ENCODE results near the gene POLR2J.
A peak's percentile ranks its signal among the peaks of the same experiment; 100 is the strongest.

POLR2J gene

DNA sequence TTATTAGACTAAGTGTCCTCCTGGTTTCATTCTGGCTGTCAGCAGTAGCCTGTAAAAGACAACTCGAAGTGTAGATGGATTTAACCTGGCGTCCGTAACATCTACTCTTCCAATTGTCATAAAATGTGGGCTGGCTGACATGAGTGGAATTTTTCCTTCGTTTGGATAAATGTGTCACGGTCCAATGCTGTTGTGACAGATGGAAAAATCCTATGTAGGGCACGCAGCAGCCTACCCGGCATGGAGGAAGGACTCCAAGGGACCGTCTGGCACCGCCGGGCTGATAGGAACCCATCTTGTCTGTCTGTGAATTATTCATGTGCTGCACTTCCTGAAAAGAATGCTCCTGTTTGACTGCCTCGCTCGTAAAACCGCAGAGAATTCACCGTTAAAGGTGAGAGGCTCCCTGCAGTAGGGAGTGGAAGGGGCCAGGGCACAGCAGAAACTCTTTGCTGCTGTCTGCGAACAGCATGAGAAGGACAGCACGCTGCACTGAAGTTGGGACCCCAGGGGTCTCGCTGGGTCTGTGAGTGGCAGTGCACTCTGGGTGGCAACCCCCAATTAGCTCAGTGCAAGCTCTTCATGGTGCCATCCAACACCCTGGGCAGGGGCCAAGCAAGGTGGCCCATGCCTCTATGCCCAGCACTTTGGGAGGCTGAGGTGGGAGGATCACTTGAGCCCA, 47.0 kb downstream of the POLR2J start (continued):
- no peak for TF ChIP-seq ZNF555 (tag by site-specific recombination; conservative IDR thresholded peaks at IDR 0.05)
- peak; percentile 98 for TF ChIP-seq ZBTB48 (tag by site-specific recombination; IDR thresholded peaks at IDR 0.05)
- TF ChIP-seq, protein P1, sequence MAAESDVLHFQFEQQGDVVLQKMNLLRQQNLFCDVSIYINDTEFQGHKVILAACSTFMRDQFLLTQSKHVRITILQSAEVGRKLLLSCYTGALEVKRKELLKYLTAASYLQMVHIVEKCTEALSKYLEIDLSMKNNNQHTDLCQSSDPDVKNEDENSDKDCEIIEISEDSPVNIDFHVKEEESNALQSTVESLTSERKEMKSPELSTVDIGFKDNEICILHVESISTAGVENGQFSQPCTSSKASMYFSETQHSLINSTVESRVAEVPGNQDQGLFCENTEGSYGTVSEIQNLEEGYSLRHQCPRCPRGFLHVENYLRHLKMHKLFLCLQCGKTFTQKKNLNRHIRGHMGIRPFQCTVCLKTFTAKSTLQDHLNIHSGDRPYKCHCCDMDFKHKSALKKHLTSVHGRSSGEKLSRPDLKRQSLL (tag by site-specific recombination; IDR thresholded peaks at IDR 0.05) = no peak
- no peak for TF ChIP-seq ZNF660 (tag by site-specific recombination; IDR thresholded peaks at IDR 0.05)
- TF ChIP-seq, protein P2, sequence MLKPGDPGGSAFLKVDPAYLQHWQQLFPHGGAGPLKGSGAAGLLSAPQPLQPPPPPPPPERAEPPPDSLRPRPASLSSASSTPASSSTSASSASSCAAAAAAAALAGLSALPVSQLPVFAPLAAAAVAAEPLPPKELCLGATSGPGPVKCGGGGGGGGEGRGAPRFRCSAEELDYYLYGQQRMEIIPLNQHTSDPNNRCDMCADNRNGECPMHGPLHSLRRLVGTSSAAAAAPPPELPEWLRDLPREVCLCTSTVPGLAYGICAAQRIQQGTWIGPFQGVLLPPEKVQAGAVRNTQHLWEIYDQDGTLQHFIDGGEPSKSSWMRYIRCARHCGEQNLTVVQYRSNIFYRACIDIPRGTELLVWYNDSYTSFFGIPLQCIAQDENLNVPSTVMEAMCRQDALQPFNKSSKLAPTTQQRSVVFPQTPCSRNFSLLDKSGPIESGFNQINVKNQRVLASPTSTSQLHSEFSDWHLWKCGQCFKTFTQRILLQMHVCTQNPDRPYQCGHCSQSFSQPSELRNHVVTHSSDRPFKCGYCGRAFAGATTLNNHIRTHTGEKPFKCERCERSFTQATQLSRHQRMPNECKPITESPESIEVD (tag by site-specific recombination; IDR thresholded peaks at IDR 0.05) = no peak
- TF ChIP-seq ZNF274 (IDR thresholded peaks at IDR 0.05; ENCODE audit: low read length) = no peak
- no peak for TF ChIP-seq ZNF274 (tag by site-specific recombination; IDR thresholded peaks at IDR 0.05; ENCODE audit: borderline replicate concordance)
- no peak for TF ChIP-seq ZNF624 (tag by site-specific recombination; IDR thresholded peaks at IDR 0.05)
- no peak for TF ChIP-seq PRDM1 (tag by site-specific recombination; IDR thresholded peaks at IDR 0.05)
- no peak for TF ChIP-seq ZNF501 (tag by site-specific recombination; IDR thresholded peaks at IDR 0.05)
- TF ChIP-seq IKZF3 (tag by site-specific recombination; IDR thresholded peaks at IDR 0.05) = 0 out of 2 replicates have a peak, but pooled peaks have one; percentile 20
- no peak for TF ChIP-seq ZNF223 (tag by site-specific recombination; IDR thresholded peaks at IDR 0.05)
- peak; percentile 92 for TF ChIP-seq ZNF10 (tag by site-specific recombination; IDR thresholded peaks at IDR 0.05)
- TF ChIP-seq ZNF37A (tag by site-specific recombination; IDR thresholded peaks at IDR 0.05) = no peak
- no peak for TF ChIP-seq ZNF530 (tag by site-specific recombination; IDR thresholded peaks at IDR 0.05; ENCODE audit: low read depth)
- no peak for TF ChIP-seq ZNF19 (tag by site-specific recombination; IDR thresholded peaks at IDR 0.05; ENCODE audit: low read depth)
- no peak for TF ChIP-seq ZNF561 (tag by site-specific recombination; IDR thresholded peaks at IDR 0.05; ENCODE audit: borderline replicate concordance)
- TF ChIP-seq ZNF596 (tag by site-specific recombination; IDR thresholded peaks at IDR 0.05) = no peak
- TF ChIP-seq ZNF521 (tag by site-specific recombination; IDR thresholded peaks at IDR 0.05) = no peak
- TF ChIP-seq ZNF354C (tag by site-specific recombination; IDR thresholded peaks at IDR 0.05; ENCODE audit: borderline replicate concordance, low read depth) = no peak
- TF ChIP-seq, protein P3, sequence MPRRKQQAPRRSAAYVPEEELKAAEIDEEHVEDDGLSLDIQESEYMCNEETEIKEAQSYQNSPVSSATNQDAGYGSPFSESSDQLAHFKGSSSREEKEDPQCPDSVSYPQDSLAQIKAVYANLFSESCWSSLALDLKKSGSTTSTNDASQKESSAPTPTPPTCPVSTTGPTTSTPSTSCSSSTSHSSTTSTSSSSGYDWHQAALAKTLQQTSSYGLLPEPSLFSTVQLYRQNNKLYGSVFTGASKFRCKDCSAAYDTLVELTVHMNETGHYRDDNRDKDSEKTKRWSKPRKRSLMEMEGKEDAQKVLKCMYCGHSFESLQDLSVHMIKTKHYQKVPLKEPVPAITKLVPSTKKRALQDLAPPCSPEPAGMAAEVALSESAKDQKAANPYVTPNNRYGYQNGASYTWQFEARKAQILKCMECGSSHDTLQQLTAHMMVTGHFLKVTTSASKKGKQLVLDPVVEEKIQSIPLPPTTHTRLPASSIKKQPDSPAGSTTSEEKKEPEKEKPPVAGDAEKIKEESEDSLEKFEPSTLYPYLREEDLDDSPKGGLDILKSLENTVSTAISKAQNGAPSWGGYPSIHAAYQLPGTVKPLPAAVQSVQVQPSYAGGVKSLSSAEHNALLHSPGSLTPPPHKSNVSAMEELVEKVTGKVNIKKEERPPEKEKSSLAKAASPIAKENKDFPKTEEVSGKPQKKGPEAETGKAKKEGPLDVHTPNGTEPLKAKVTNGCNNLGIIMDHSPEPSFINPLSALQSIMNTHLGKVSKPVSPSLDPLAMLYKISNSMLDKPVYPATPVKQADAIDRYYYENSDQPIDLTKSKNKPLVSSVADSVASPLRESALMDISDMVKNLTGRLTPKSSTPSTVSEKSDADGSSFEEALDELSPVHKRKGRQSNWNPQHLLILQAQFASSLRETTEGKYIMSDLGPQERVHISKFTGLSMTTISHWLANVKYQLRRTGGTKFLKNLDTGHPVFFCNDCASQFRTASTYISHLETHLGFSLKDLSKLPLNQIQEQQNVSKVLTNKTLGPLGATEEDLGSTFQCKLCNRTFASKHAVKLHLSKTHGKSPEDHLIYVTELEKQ (tag by site-specific recombination; IDR thresholded peaks at IDR 0.05; ENCODE audit: borderline replicate concordance) = no peak
- no peak for TF ChIP-seq HOXA7 (CRISPR knock-in tag; IDR thresholded peaks at IDR 0.05; ENCODE audit: borderline replicate concordance)
- TF ChIP-seq, protein P4, sequence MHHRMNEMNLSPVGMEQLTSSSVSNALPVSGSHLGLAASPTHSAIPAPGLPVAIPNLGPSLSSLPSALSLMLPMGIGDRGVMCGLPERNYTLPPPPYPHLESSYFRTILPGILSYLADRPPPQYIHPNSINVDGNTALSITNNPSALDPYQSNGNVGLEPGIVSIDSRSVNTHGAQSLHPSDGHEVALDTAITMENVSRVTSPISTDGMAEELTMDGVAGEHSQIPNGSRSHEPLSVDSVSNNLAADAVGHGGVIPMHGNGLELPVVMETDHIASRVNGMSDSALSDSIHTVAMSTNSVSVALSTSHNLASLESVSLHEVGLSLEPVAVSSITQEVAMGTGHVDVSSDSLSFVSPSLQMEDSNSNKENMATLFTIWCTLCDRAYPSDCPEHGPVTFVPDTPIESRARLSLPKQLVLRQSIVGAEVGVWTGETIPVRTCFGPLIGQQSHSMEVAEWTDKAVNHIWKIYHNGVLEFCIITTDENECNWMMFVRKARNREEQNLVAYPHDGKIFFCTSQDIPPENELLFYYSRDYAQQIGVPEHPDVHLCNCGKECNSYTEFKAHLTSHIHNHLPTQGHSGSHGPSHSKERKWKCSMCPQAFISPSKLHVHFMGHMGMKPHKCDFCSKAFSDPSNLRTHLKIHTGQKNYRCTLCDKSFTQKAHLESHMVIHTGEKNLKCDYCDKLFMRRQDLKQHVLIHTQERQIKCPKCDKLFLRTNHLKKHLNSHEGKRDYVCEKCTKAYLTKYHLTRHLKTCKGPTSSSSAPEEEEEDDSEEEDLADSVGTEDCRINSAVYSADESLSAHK (tag by site-specific recombination; IDR thresholded peaks at IDR 0.05) = peak; percentile 17; the same call in 1 of the 2 replicates
- no peak for TF ChIP-seq ZNF211 (tag by site-specific recombination; IDR thresholded peaks at IDR 0.05; ENCODE audit: low read depth)
- TF ChIP-seq ZBTB8A (tag by site-specific recombination; IDR thresholded peaks at IDR 0.05) = no peak
- TF ChIP-seq REPIN1 (tag by site-specific recombination; IDR thresholded peaks at IDR 0.05; ENCODE audit: low read depth) = no peak
- TF ChIP-seq YY2 (tag by site-specific recombination; IDR thresholded peaks at IDR 0.05) = no peak
- no peak for TF ChIP-seq ZNF114 (tag by site-specific recombination; IDR thresholded peaks at IDR 0.05)
- TF ChIP-seq, protein P5, sequence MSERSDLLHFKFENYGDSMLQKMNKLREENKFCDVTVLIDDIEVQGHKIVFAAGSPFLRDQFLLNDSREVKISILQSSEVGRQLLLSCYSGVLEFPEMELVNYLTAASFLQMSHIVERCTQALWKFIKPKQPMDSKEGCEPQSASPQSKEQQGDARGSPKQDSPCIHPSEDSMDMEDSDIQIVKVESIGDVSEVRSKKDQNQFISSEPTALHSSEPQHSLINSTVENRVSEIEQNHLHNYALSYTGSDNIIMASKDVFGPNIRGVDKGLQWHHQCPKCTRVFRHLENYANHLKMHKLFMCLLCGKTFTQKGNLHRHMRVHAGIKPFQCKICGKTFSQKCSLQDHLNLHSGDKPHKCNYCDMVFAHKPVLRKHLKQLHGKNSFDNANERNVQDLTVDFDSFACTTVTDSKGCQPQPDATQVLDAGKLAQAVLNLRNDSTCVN (tag by site-specific recombination; optimal IDR thresholded peaks at IDR 0.05) = no peak
- no peak for TF ChIP-seq ZNF391 (tag by site-specific recombination; IDR thresholded peaks at IDR 0.05; ENCODE audit: borderline replicate concordance, low read depth)
- TF ChIP-seq ZBTB20 (tag by site-specific recombination; IDR thresholded peaks at IDR 0.05) = peak; percentile 60
- TF ChIP-seq KLF8 (tag by site-specific recombination; IDR thresholded peaks at IDR 0.05) = no peak

Measured in HEK293 (cell line).